ENCODE data around the gene RPUSD1. TPM values are rescaled to one million over a fixed set of nuclear protein-coding genes. Genes with fewer than 3 reads are reported as not detected.

The RPUSD1 gene
- total and polyA plus RNA-seq, 2 of the 13 experiments (the other 11 are each of a cell fraction or from before 2014, with no cell fraction given), result 13.1 to 26.2 TPM

GRCh38 chr16:751152-752006 is 36.8 kb downstream of the RPUSD1 start:
- FAIRE-seq, result no peak
- ChIA-PET POLR2A (interaction anchor here (1.3 kb wide), 1 partner anchor 10 kb away, joined by 3 read pairs; no protein-coding TSS in a partner anchor), CTCF (ENCODE audit: low intra/inter-chr PET ratio, low total read pairs) (no interaction called here)
- peaks cover 5 to 47% of the 10 kb centered on the region in 2 experiments for H3K27me3 ChIP-seq (ENCODE audit: control insufficient read depth in 1 of 2, insufficient read depth in 2 of 2, low read length in 2 of 2)
- intact Hi-C loops (cut with micrococcal nuclease; ENCODE audit: unreplicated experiment) (no loop called here), in situ Hi-C loops (cut with HindIII; ENCODE audit: extremely low pct_ligation_motif_present, low pct_unique_long_range_greater_than_20kb) (no loop called here)
- H4K20me1 ChIP-seq (ENCODE audit: insufficient read depth, low read length), result no peaks in the 10 kb centered on the region
- no peak for DNase-seq (ENCODE audit: low spot score)
- H2AFZ ChIP-seq (ENCODE audit: low read length), result no peak overlapping the region
- no TSS peak for BruUV-seq (replicated peaks)
- H3K36me3 ChIP-seq (replicated peaks in 1 of 2; ENCODE audit: control insufficient read depth in 1 of 2, insufficient read depth in 2 of 2, low read length in 2 of 2), result no peaks in the 10 kb centered on the region
- H3K4me2 ChIP-seq (ENCODE audit: low read depth, low read length), result 0 out of 2 replicates have a peak overlapping the region, but pooled peaks have one; percentile 26
- H3K4me1 ChIP-seq (ENCODE audit: insufficient read depth, low read length), result peaks cover 11% of the 10 kb centered on the region
- H3K4me3 ChIP-seq (replicated peaks in 1 of 3; ENCODE audit: insufficient read depth in 1 of 3, low read depth in 2 of 3, low read length in 3 of 3), result peak overlapping the region in 1 of 3 experiments; percentile 27; a peak in 1 of 6 replicates
- H3K27ac ChIP-seq (ENCODE audit: extremely low read length, insufficient read depth, low read length), result no peak overlapping the region
- no peak for TF ChIP-seq ATRX (CRISPR knock-in tag; IDR thresholded peaks at IDR 0.05; ENCODE audit: borderline replicate concordance)
- TF ChIP-seq FOSL2 (CRISPR knock-in tag; IDR thresholded peaks at IDR 0.05), result no peak
- TF ChIP-seq ZNF619 (CRISPR knock-in tag; IDR thresholded peaks at IDR 0.05), result no peak
- TF ChIP-seq ZFP36 (IDR thresholded peaks at IDR 0.05; ENCODE audit: borderline replicate concordance, low read depth, low read length, partially characterized antibody), result peak; percentile 59
- WGBS (ENCODE audit: low lambda C conversion rate), result 19% methylated on average over 29 of the region's 39 CpGs
- H3K9me3 ChIP-seq (ENCODE audit: low read length), result no peaks in the 10 kb centered on the region
- H3K79me2 ChIP-seq (ENCODE audit: insufficient read depth, low read length), result no peaks in the 10 kb centered on the region
- no peak overlapping the region for H3K9ac ChIP-seq (ENCODE audit: insufficient read depth, low read depth, low read length)
- ATAC-seq, result no peak

- BruUV-seq (replicated peaks), result no TSS peak
- FAIRE-seq (no peak), DNase-seq (ENCODE audit: low spot score) (no peak), ATAC-seq (no peak)
- TF ChIP-seq ZKSCAN8 (CRISPR knock-in tag; IDR thresholded peaks at IDR 0.05; ENCODE audit: borderline replicate concordance) (no peak), ZNF225 (CRISPR knock-in tag; IDR thresholded peaks at IDR 0.05) (no peak), SP2 (CRISPR knock-in tag; IDR thresholded peaks at IDR 0.05) (no peak), YEATS4 (CRISPR knock-in tag; IDR thresholded peaks at IDR 0.05; ENCODE audit: borderline replicate concordance) (no peak), MIXL1 (CRISPR knock-in tag; IDR thresholded peaks at IDR 0.05) (no peak), KLF12 (CRISPR knock-in tag; IDR thresholded peaks at IDR 0.05; ENCODE audit: borderline replicate concordance) (no peak), ZNF891 (CRISPR knock-in tag; IDR thresholded peaks at IDR 0.05) (no peak)
- Histone ChIP-seq H2AFZ (ENCODE audit: low read length) (no peak overlapping the region), H3K27me3 (ENCODE audit: control insufficient read depth in 1 of 2, insufficient read depth in 2 of 2, low read length in 2 of 2) (peaks cover 5 to 43% of the 10 kb centered on the region in 2 experiments), H3K4me2 (ENCODE audit: low read depth, low read length) (no peak overlapping the region), H3K9ac (ENCODE audit: insufficient read depth, low read depth, low read length) (no peak overlapping the region), H3K36me3 (replicated peaks in 1 of 2; ENCODE audit: control insufficient read depth in 1 of 2, insufficient read depth in 2 of 2, low read length in 2 of 2) (no peaks in the 10 kb centered on the region), H3K4me1 (ENCODE audit: insufficient read depth, low read length) (peaks cover 11% of the 10 kb centered on the region), H3K79me2 (ENCODE audit: insufficient read depth, low read length) (no peaks in the 10 kb centered on the region), H3K27ac (ENCODE audit: extremely low read length, insufficient read depth, low read length) (no peak overlapping the region), H3K9me3 (ENCODE audit: low read length) (no peaks in the 10 kb centered on the region), H3K4me3 (replicated peaks in 1 of 3; ENCODE audit: insufficient read depth in 1 of 3, low read depth in 2 of 3, low read length in 3 of 3) (no peak overlapping the region), H4K20me1 (ENCODE audit: insufficient read depth, low read length) (no peaks in the 10 kb centered on the region)
- 61% methylated on average over 6 of the region's 9 CpGs for WGBS (ENCODE audit: low lambda C conversion rate)
- in situ Hi-C loops (cut with HindIII; ENCODE audit: extremely low pct_ligation_motif_present, low pct_unique_long_range_greater_than_20kb) (no loop called here), intact Hi-C loops (cut with micrococcal nuclease; ENCODE audit: unreplicated experiment) (no loop called here)
- CTCF ChIA-PET (ENCODE audit: low intra/inter-chr PET ratio, low total read pairs), result no interaction called here
- POLR2A ChIA-PET, result interaction anchor here (0.6 kb wide), 1 partner anchor 36 kb away, joined by 3 read pairs; the partner anchor contains the start of gene METRN
Observed at GRCh38 chr16:750485-750884, 37.7 kb downstream of the RPUSD1 start.
